Liver (tissue), 9 donors: ENCODE results near the gene LSM10. TPM values are rescaled to one million over a fixed set of nuclear protein-coding genes. Genes with fewer than 3 reads are reported as not detected.

ENCODE experiments used
- DNase-seq: peaks from one replicate; pipeline ENCODE4 v3.0.0-alpha.2; 2017; ENCODE audit warnings: low spot score
- H3K27ac ChIP-seq, 2 donors: one replicate each; pipeline ENCODE4 v1.7.0; 2013; ENCODE audit warnings: inconsistent platforms in 2 of 2, low read length in 2 of 2, control low read depth in 1 of 2, low read depth in 1 of 2, mild to moderate bottlenecking in 1 of 2
- H3K27me3 ChIP-seq, 4 donors: one replicate each; pipeline versions ENCODE4 v1.6.1 to v1.7.0; 2013; ENCODE audit warnings: low read length in 3 of 4, inconsistent platforms in 1 of 4, mild to moderate bottlenecking in 1 of 4, moderate library complexity in 1 of 4; ENCODE audit not compliant: control insufficient read depth in 4 of 4, insufficient read depth in 4 of 4
- H3K36me3 ChIP-seq, 4 donors: one replicate each; pipeline versions ENCODE4 v1.6.1 to v1.7.0; 2013; ENCODE audit warnings: low read length in 3 of 4, mild to moderate bottlenecking in 3 of 4, low read depth in 1 of 4, moderate library complexity in 1 of 4; ENCODE audit not compliant: control insufficient read depth in 4 of 4, insufficient read depth in 3 of 4
- H3K4me1 ChIP-seq, 4 donors: one replicate each; pipeline versions ENCODE4 v1.6.1 to v1.7.0; 2013; ENCODE audit warnings: low read length in 3 of 4, mild to moderate bottlenecking in 3 of 4, moderate library complexity in 1 of 4; ENCODE audit not compliant: control insufficient read depth in 4 of 4, insufficient read depth in 4 of 4
- H3K4me3 ChIP-seq, 3 donors: one replicate each; pipeline versions ENCODE4 v1.6.1 to v1.7.0; 2013; ENCODE audit warnings: low read length in 3 of 3, control low read depth in 1 of 3, low read depth in 1 of 3, mild to moderate bottlenecking in 1 of 3
- H3K9ac ChIP-seq, 2 donors: one replicate each; pipeline ENCODE4 v1.7.0; 2013; ENCODE audit warnings: low read length in 2 of 2, mild to moderate bottlenecking in 2 of 2, moderate library complexity in 2 of 2, control low read depth in 1 of 2, low read depth in 1 of 2
- H3K9me3 ChIP-seq, 4 donors: one replicate each; pipeline versions ENCODE4 v1.6.1 to v1.7.0; 2013; ENCODE audit warnings: low read length in 3 of 4; ENCODE audit not compliant: control insufficient read depth in 4 of 4
- FOXA1 ChIP-seq: IDR thresholded peaks from 2 replicates; pipeline ENCODE4 v1.6.1; 2016; ENCODE audit warnings: antibody characterized with exemption
- FOXA2 ChIP-seq: IDR thresholded peaks from 2 replicates; pipeline ENCODE4 v1.6.1; 2016; ENCODE audit warnings: antibody characterized with exemption
- GABPA ChIP-seq, 2 donors: IDR thresholded peaks in 1 of 2; conservative IDR thresholded peaks in 1 of 2; 2 replicates each; pipeline ENCODE4 v1.6.1; 2016; ENCODE audit warnings: antibody characterized with exemption in 2 of 2, mild to moderate bottlenecking in 1 of 2, moderate library complexity in 1 of 2
- HNF4A ChIP-seq, 2 donors: conservative IDR thresholded peaks; 2 replicates each; pipeline ENCODE4 v1.6.1; 2016; ENCODE audit warnings: antibody characterized with exemption in 2 of 2, mild to moderate bottlenecking in 2 of 2
- HNF4G ChIP-seq: IDR thresholded peaks from 2 replicates; pipeline ENCODE4 v1.6.1; 2016; ENCODE audit warnings: antibody characterized with exemption
- JUND ChIP-seq, 2 donors: IDR thresholded peaks; 2 replicates each; pipeline ENCODE4 v1.6.1; 2016; ENCODE audit warnings: antibody characterized with exemption in 2 of 2
- NR2F2 ChIP-seq: IDR thresholded peaks from 2 replicates; pipeline ENCODE4 v1.6.1; 2016; ENCODE audit warnings: antibody characterized with exemption
- RAD21 ChIP-seq, 2 donors: IDR thresholded peaks; 2 replicates each; pipeline ENCODE4 v1.6.1; 2016; ENCODE audit warnings: antibody characterized with exemption in 2 of 2, mild to moderate bottlenecking in 2 of 2
- RXRA ChIP-seq, 2 donors: IDR thresholded peaks; 2 replicates each; pipeline ENCODE4 v1.6.1; 2017 to 2018; ENCODE audit warnings: antibody characterized with exemption in 2 of 2, mild to moderate bottlenecking in 1 of 2
- SP1 ChIP-seq: IDR thresholded peaks from 2 replicates; pipeline ENCODE4 v1.6.1; 2018; ENCODE audit warnings: antibody characterized with exemption, mild to moderate bottlenecking
- TAF1 ChIP-seq: conservative IDR thresholded peaks from 2 replicates; pipeline ENCODE4 v1.6.1; 2016; ENCODE audit warnings: antibody characterized with exemption, mild to moderate bottlenecking
- YY1 ChIP-seq: IDR thresholded peaks from 2 replicates; pipeline ENCODE4 v1.6.1; 2016; ENCODE audit warnings: antibody characterized with exemption, mild to moderate bottlenecking
- WGBS: extraction: QIAGEN DNeasy Blood & Tissue Kit; methylation state at CpG from one replicate; pipeline ENCODE4 v1.1.7; 2013; 5-methylcytosine and 5-hydroxymethylcytosine counted together
- polyA plus RNA-seq, 2 donors: library from polyadenylated mRNA; stranded (reverse) in 1 of 2; unstranded in 1 of 2; fragments of 200-250 nt in 1 of 2; fragments of >200 nt in 1 of 2; fragmentation: Nextera tagmentation in 1 of 2; extraction: Ambion mirVana in 1 of 2; gene quantifications; one replicate each; pipeline versions ENCODE4 v1.2.1 to v1.2.3, GENCODE V29; 2013 to 2015
- total RNA-seq, 2 donors: library from RNA; depleted of rRNA; stranded (reverse); fragments of >200 nt; gene quantifications; one replicate each; pipeline ENCODE4 v1.2.3, GENCODE V29; 2014
- TF ChIP-seq, protein P1 (sequence below): IDR thresholded peaks from 2 replicates; pipeline ENCODE4 v1.6.1; 2016; ENCODE audit warnings: antibody characterized with exemption, mild to moderate bottlenecking
- TF ChIP-seq, protein P2 (sequence below): IDR thresholded peaks from 2 replicates; pipeline ENCODE4 v1.6.1; 2016; ENCODE audit warnings: antibody characterized with exemption
- TF ChIP-seq, protein P3 (sequence below): fragments of 150-350 bp; IDR thresholded peaks from 2 replicates; pipeline ENCODE4 v1.5.1; 2017; ENCODE audit warnings: improper control_type of control experiment, low read depth, low read length; ENCODE audit not compliant: missing input control
- TF ChIP-seq, protein P4 (sequence below): IDR thresholded peaks from 2 replicates; pipeline ENCODE4 v1.6.1; 2016; ENCODE audit warnings: antibody characterized with exemption
- TF ChIP-seq, protein P5 (sequence below): IDR thresholded peaks from 2 replicates; pipeline ENCODE4 v1.6.1; 2016; ENCODE audit warnings: antibody characterized with exemption
- donor health status: healthy.
- donor health status: healthy.
- donor health status: healthy.
- donor health status: healthy.
- donor health status: healthy.

LSM10 gene
- total and polyA plus RNA-seq, 4 donors: 6.2 to 45.2 (median 24.1) TPM

DNA sequence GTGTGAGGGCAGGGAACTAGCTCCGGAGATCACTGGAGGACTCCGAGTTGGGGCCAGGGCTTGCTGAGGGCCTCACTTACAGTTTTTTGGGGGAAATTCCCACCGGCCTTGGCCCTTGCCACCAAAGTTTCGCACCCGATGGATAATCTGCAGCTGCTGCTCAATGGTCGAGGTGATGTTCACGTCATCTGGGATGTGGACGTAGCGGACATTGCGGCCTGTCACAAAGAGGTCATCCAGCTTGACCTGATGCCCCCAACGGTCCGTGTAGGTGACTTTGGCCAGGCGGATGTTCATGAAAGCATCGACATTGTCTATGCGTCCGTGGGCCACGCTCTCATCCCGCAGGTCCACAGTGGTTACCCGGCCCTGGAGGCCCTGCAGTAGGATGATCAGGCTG lies 4.0 kb downstream of the LSM10 start:
- TF ChIP-seq NR2F2 (no peak), SP1 (no peak), HNF4A (conservative IDR thresholded peaks at IDR 0.05) (no peak), YY1 (no peak), GABPA (IDR thresholded peaks at IDR 0.05 in 1 of 2, conservative IDR thresholded peaks at IDR 0.05 in 1 of 2) (no peak), HNF4G (no peak), RXRA (IDR thresholded peaks at IDR 0.05) (no peak), RAD21 (IDR thresholded peaks at IDR 0.05) (no peak), FOXA2 (no peak), FOXA1 (no peak), JUND (IDR thresholded peaks at IDR 0.05) (no peak), TAF1 (no peak)
- TF ChIP-seq, protein P1, sequence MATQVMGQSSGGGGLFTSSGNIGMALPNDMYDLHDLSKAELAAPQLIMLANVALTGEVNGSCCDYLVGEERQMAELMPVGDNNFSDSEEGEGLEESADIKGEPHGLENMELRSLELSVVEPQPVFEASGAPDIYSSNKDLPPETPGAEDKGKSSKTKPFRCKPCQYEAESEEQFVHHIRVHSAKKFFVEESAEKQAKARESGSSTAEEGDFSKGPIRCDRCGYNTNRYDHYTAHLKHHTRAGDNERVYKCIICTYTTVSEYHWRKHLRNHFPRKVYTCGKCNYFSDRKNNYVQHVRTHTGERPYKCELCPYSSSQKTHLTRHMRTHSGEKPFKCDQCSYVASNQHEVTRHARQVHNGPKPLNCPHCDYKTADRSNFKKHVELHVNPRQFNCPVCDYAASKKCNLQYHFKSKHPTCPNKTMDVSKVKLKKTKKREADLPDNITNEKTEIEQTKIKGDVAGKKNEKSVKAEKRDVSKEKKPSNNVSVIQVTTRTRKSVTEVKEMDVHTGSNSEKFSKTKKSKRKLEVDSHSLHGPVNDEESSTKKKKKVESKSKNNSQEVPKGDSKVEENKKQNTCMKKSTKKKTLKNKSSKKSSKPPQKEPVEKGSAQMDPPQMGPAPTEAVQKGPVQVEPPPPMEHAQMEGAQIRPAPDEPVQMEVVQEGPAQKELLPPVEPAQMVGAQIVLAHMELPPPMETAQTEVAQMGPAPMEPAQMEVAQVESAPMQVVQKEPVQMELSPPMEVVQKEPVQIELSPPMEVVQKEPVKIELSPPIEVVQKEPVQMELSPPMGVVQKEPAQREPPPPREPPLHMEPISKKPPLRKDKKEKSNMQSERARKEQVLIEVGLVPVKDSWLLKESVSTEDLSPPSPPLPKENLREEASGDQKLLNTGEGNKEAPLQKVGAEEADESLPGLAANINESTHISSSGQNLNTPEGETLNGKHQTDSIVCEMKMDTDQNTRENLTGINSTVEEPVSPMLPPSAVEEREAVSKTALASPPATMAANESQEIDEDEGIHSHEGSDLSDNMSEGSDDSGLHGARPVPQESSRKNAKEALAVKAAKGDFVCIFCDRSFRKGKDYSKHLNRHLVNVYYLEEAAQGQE: no peak
- TF ChIP-seq, protein P2, sequence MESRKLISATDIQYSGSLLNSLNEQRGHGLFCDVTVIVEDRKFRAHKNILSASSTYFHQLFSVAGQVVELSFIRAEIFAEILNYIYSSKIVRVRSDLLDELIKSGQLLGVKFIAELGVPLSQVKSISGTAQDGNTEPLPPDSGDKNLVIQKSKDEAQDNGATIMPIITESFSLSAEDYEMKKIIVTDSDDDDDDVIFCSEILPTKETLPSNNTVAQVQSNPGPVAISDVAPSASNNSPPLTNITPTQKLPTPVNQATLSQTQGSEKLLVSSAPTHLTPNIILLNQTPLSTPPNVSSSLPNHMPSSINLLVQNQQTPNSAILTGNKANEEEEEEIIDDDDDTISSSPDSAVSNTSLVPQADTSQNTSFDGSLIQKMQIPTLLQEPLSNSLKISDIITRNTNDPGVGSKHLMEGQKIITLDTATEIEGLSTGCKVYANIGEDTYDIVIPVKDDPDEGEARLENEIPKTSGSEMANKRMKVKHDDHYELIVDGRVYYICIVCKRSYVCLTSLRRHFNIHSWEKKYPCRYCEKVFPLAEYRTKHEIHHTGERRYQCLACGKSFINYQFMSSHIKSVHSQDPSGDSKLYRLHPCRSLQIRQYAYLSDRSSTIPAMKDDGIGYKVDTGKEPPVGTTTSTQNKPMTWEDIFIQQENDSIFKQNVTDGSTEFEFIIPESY: no peak
- TF ChIP-seq, protein P3, sequence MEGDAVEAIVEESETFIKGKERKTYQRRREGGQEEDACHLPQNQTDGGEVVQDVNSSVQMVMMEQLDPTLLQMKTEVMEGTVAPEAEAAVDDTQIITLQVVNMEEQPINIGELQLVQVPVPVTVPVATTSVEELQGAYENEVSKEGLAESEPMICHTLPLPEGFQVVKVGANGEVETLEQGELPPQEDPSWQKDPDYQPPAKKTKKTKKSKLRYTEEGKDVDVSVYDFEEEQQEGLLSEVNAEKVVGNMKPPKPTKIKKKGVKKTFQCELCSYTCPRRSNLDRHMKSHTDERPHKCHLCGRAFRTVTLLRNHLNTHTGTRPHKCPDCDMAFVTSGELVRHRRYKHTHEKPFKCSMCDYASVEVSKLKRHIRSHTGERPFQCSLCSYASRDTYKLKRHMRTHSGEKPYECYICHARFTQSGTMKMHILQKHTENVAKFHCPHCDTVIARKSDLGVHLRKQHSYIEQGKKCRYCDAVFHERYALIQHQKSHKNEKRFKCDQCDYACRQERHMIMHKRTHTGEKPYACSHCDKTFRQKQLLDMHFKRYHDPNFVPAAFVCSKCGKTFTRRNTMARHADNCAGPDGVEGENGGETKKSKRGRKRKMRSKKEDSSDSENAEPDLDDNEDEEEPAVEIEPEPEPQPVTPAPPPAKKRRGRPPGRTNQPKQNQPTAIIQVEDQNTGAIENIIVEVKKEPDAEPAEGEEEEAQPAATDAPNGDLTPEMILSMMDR: no peak
- TF ChIP-seq, protein P4, sequence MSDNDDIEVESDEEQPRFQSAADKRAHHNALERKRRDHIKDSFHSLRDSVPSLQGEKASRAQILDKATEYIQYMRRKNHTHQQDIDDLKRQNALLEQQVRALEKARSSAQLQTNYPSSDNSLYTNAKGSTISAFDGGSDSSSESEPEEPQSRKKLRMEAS: no peak
- TF ChIP-seq, protein P5, sequence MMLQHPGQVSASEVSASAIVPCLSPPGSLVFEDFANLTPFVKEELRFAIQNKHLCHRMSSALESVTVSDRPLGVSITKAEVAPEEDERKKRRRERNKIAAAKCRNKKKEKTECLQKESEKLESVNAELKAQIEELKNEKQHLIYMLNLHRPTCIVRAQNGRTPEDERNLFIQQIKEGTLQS: no peak
- no peak overlapping the region for H3K9ac ChIP-seq
- no peaks in the 10 kb centered on the region for H3K27me3 ChIP-seq
- no peak overlapping the region for H3K27ac ChIP-seq
- DNase-seq: no peak
- 96% methylated on average over 19 of the region's 19 CpGs for WGBS
- peaks cover 0 to 14% (median 8%) of the 10 kb centered on the region in 4 donors for H3K4me1 ChIP-seq
- no peaks in the 10 kb centered on the region for H3K9me3 ChIP-seq
- H3K36me3 ChIP-seq: peaks cover 0 to 22% (median 19%) of the 10 kb centered on the region in 4 donors
- H3K4me3 ChIP-seq: no peak overlapping the region
